PC-9 (cell line): ENCODE results near the gene SLC15A1. TPM values are rescaled to one million over a fixed set of nuclear protein-coding genes. Genes with fewer than 3 reads are reported as not detected.

Experiments used
- BruUV-seq: library from RNA; stranded (reverse); fragments of 400-500 nt; replicated peaks from 2 replicates; lab custom pipeline; 2021; lab: Mats Ljungman, UMichigan
- CTCF ChIA-PET: fragments of 300-600 bp; sonication (Branson Sonifier 250); formaldehyde crosslinking; loops from one replicate; lab custom pipeline; 2022; ENCODE audit warnings: antibody characterized with exemption; lab: Charles Lee
- POLR2A ChIA-PET: fragments of 300-600 bp; sonication (Branson Sonifier 250); formaldehyde crosslinking; loops from one replicate; lab custom pipeline; 2022; ENCODE audit warnings: antibody characterized with exemption; ENCODE audit not compliant: unreplicated experiment; lab: Charles Lee
- DNase-seq, 2 experiments: peaks; one replicate each; pipeline versions ENCODE4 v3.0.0 to v3.0.0-alpha.2; 2015 to 2022; ENCODE audit warnings: mixed read lengths in 1 of 2
- H2AFZ ChIP-seq: fragments of 200-600 bp; sonication (generic); 2 replicates; pipeline ENCODE4 v1.8.1; 2017; ENCODE audit warnings: antibody characterized with exemption
- H3F3A ChIP-seq: fragments of 200-600 bp; sonication (generic); 2 replicates; pipeline ENCODE4 v1.8.1; 2017; ENCODE audit warnings: antibody characterized with exemption, mild to moderate bottlenecking, low read depth; ENCODE audit not compliant: insufficient read depth
- H3K27ac ChIP-seq: fragments of 200-600 bp; sonication (generic); 2 replicates; pipeline ENCODE4 v1.6.1; 2016; ENCODE audit warnings: mixed run types
- H3K27me3 ChIP-seq: fragments of 200-600 bp; sonication (generic); 2 replicates; pipeline ENCODE4 v1.6.1; 2016; ENCODE audit warnings: low read depth, mixed run types; ENCODE audit not compliant: insufficient read depth
- H3K36me3 ChIP-seq: fragments of 200-600 bp; sonication (generic); 2 replicates; pipeline ENCODE4 v1.6.1; 2016; ENCODE audit warnings: low read depth, mixed run types
- H3K4me1 ChIP-seq: fragments of 200-600 bp; sonication (generic); replicated peaks from 2 replicates; pipeline ENCODE4 v1.6.1; 2016; ENCODE audit warnings: mixed run types; ENCODE audit not compliant: insufficient read depth
- H3K4me2 ChIP-seq: fragments of 200-600 bp; sonication (generic); 2 replicates; pipeline ENCODE4 v1.6.1; 2017; ENCODE audit warnings: mixed run types
- H3K4me3 ChIP-seq: fragments of 200-600 bp; sonication (generic); 2 replicates; pipeline ENCODE4 v1.6.1; 2016; ENCODE audit warnings: mixed run types
- H3K79me2 ChIP-seq: fragments of 200-600 bp; sonication (generic); 2 replicates; pipeline ENCODE4 v1.6.1; 2017; ENCODE audit warnings: low read depth, mixed run types
- H3K9me2 ChIP-seq: fragments of 200-600 bp; sonication (generic); 2 replicates; pipeline ENCODE4 v1.8.1; 2017; ENCODE audit warnings: mild to moderate bottlenecking; ENCODE audit not compliant: insufficient read depth
- H3K9me3 ChIP-seq: fragments of 200-600 bp; sonication (generic); 2 replicates; pipeline ENCODE4 v1.8.1; 2016; ENCODE audit warnings: low read depth; ENCODE audit not compliant: insufficient read depth
- H4K20me1 ChIP-seq: fragments of 200-600 bp; sonication (generic); 2 replicates; pipeline ENCODE4 v1.8.1; 2017; ENCODE audit not compliant: insufficient read depth
- EZH2 ChIP-seq: fragments of 200-600 bp; sonication (generic); IDR thresholded peaks from 2 replicates; pipeline ENCODE4 v1.8.0; 2017; ENCODE audit warnings: antibody characterized with exemption, low read depth
- intact Hi-C: fragments of 100-400 bp; cut with micrococcal nuclease; formaldehyde crosslinking; loops from one replicate; pipeline ENCODE4 v1.10.0; 2022; ENCODE audit not compliant: unreplicated experiment
- total RNA-seq: library from RNA; stranded (reverse); gene quantifications from 2 replicates; pipeline ENCODE4 v1.2.3, GENCODE V29; 2021
- TF ChIP-seq, protein P1 (sequence below): fragments of 200-600 bp; sonication (generic); conservative IDR thresholded peaks from 2 replicates; pipeline ENCODE4 v1.6.1; 2017; ENCODE audit warnings: mixed run types, antibody characterized with exemption, mild to moderate bottlenecking, moderate library complexity

The SLC15A1 gene
- total RNA-seq, 1 experiment from 2014 or later: 0.55 TPM

DNA sequence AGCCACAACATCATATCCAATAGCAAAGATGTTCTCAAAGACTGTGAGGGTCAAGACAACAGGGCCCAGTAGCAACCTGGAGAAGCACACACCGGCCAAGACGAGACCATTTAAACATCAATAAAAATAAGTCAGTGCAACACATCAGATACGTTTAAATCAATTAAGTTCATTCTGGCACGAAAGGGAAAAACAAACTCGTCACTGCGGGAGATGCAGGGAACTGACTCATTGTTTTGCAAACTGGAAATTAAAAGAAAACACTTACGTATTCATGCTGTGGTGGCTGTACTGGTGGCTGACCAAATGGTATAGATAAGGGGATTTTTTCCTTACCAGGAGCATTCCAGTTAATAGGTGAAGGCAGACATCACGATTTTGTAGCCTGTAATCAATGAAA is 26.3 kb upstream of the SLC15A1 start:
- intact Hi-C loops: loop anchor here (5.0 kb wide), 1 partner anchor 106 kb away; no protein-coding TSS in a partner anchor
- no TSS peak for BruUV-seq
- H3K4me1 ChIP-seq: peaks cover 22% of the 10 kb centered on the region
- no peaks in the 10 kb centered on the region for H3K9me2 ChIP-seq
- H3F3A ChIP-seq: peaks cover 23% of the 10 kb centered on the region
- H3K36me3 ChIP-seq: no peaks in the 10 kb centered on the region
- H3K27me3 ChIP-seq: no peaks in the 10 kb centered on the region
- H4K20me1 ChIP-seq: no peaks in the 10 kb centered on the region
- no peak overlapping the region for H3K4me3 ChIP-seq
- ChIA-PET POLR2A (no interaction called here), CTCF (no interaction called here)
- no peaks in the 10 kb centered on the region for H3K9me3 ChIP-seq
- H3K79me2 ChIP-seq: no peaks in the 10 kb centered on the region
- H2AFZ ChIP-seq: no peak overlapping the region
- H3K27ac ChIP-seq: no peak overlapping the region
- DNase-seq: no peak
- no peak overlapping the region for H3K4me2 ChIP-seq
- no peak for TF ChIP-seq EZH2
- TF ChIP-seq, protein P1, sequence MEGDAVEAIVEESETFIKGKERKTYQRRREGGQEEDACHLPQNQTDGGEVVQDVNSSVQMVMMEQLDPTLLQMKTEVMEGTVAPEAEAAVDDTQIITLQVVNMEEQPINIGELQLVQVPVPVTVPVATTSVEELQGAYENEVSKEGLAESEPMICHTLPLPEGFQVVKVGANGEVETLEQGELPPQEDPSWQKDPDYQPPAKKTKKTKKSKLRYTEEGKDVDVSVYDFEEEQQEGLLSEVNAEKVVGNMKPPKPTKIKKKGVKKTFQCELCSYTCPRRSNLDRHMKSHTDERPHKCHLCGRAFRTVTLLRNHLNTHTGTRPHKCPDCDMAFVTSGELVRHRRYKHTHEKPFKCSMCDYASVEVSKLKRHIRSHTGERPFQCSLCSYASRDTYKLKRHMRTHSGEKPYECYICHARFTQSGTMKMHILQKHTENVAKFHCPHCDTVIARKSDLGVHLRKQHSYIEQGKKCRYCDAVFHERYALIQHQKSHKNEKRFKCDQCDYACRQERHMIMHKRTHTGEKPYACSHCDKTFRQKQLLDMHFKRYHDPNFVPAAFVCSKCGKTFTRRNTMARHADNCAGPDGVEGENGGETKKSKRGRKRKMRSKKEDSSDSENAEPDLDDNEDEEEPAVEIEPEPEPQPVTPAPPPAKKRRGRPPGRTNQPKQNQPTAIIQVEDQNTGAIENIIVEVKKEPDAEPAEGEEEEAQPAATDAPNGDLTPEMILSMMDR: no peak

DNA sequence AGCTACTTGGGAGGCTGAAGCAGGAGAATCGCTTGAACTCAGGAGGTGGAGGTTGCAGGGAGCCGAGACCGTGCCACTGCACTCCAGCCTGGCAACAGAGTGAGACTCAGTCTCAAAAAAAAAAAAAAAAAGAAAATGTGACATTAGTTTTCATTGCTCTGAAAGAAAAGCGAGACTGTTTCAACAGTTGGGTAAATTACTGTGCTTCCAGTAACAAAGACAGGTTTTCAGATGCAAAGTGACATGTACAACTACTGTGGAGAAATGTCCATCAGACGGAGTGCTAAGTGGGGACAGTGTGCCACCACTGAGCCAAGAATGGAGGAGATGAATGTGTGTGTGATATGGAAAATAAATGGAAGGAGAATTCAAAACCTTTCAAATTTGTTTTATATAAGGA is 24.2 kb upstream of the SLC15A1 start:
- peak overlapping the region; percentile 54 for H3K27ac ChIP-seq
- no peak for DNase-seq
- no peak overlapping the region for H2AFZ ChIP-seq
- peaks cover 11% of the 10 kb centered on the region for H3K4me1 ChIP-seq
- CTCF ChIA-PET: interaction anchor here (0.5 to 1.0 kb wide), 2 partner anchors 15 to 668 kb away, joined by 3 read pairs; no protein-coding TSS in a partner anchor
- H3F3A ChIP-seq: peaks cover 12% of the 10 kb centered on the region
- H3K79me2 ChIP-seq: no peaks in the 10 kb centered on the region
- no peak for TF ChIP-seq EZH2
- TF ChIP-seq, protein P1: no peak
- H4K20me1 ChIP-seq: no peaks in the 10 kb centered on the region
- H3K36me3 ChIP-seq: no peaks in the 10 kb centered on the region
- peak overlapping the region; percentile 37 for H3K4me2 ChIP-seq
- no peaks in the 10 kb centered on the region for H3K9me2 ChIP-seq
- intact Hi-C loops: loop anchor here (5.0 kb wide), 1 partner anchor 104 kb away; no protein-coding TSS in a partner anchor
- H3K27me3 ChIP-seq: no peaks in the 10 kb centered on the region
- no peaks in the 10 kb centered on the region for H3K9me3 ChIP-seq
- POLR2A ChIA-PET: interaction anchor here (0.6 kb wide), 1 partner anchor 1344 kb away, joined by 3 read pairs; no protein-coding TSS in a partner anchor
- H3K4me3 ChIP-seq: no peak overlapping the region
- no TSS peak for BruUV-seq

DNA sequence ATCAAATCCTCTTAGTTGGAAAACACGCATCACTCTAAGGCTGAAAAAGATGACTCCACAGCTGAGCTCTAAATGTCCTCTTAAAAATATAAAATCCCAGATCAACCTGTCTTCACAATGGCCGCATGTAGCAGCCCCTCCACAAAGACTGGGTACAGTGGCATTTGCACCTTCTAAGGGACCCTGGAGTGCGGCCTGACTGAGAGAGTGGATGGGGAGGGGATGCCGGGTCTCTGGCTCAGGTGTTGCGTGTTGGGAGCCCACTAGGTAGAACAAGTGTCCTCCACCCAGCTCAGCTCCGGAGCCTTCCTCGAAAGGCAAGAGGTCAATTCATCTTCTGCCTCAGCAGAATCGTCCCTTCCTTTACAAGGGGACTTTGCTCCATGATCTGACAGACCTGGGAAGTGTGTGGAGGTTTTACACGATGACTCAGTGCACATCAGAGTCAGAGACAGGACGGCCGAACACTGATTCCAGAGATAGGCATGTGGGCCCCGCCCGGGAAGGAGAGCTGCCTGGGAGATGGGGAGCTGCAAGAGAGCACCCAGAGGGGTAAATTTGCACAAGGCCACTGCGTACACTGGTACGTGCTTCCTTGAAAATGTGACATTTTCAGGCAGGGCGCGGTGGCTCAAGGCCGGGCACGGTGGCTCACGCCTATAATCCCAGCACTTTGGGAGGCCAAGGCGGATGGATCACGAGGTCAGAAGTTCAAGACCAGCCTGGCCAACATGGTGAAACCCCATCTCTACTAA is 23.5 kb upstream of the SLC15A1 start:
- Histone ChIP-seq H3K4me3 (no peak overlapping the region), H3K9me3 (no peaks in the 10 kb centered on the region), H3K36me3 (no peaks in the 10 kb centered on the region), H2AFZ (no peak overlapping the region), H3K27me3 (no peaks in the 10 kb centered on the region), H3K79me2 (no peaks in the 10 kb centered on the region), H3K9me2 (no peaks in the 10 kb centered on the region), H3K4me2 (peak overlapping the region; percentile 37), H4K20me1 (no peaks in the 10 kb centered on the region), H3K4me1 (peaks cover 11% of the 10 kb centered on the region), H3K27ac (peak overlapping the region; percentile 54), H3F3A (peaks cover 12% of the 10 kb centered on the region)
- intact Hi-C loops: loop anchor here (5.0 kb wide), 1 partner anchor 104 kb away; no protein-coding TSS in a partner anchor
- TF ChIP-seq, protein P1: no peak
- TF ChIP-seq EZH2: no peak
- peak; percentile 87 to 99 for DNase-seq
- CTCF ChIA-PET: interaction anchor here (0.5 to 1.0 kb wide), 2 partner anchors 15 to 668 kb away, joined by 3 read pairs; no protein-coding TSS in a partner anchor
- BruUV-seq: no TSS peak
- POLR2A ChIA-PET: interaction anchor here (0.6 kb wide), 2 partner anchors 1343 to 1543 kb away, joined by 3 to 5 read pairs; no protein-coding TSS in a partner anchor
